ENCODE data around the gene KRT26.

KRT26 gene, protein sequence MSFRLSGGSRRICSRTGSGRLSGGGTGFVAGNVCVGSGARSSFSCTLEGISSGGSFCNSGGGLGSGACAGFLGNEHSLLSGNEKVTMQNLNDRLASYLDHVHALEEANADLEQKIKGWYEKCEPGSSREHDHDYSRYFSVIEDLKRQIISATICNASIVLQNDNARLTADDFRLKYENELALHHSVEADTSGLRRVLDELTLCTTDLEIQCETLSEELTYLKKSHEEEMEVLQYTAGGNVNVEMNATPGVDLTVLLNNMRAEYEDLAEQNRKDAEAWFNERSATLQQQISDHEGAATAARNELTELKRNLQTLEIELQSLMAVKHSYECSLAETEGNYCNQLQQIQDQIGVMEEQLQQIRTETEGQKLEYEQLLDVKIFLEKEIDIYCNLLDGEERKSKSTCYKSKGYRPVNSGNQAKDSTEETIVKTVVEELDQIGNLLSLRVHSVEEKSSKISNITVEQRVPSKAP

DNA sequence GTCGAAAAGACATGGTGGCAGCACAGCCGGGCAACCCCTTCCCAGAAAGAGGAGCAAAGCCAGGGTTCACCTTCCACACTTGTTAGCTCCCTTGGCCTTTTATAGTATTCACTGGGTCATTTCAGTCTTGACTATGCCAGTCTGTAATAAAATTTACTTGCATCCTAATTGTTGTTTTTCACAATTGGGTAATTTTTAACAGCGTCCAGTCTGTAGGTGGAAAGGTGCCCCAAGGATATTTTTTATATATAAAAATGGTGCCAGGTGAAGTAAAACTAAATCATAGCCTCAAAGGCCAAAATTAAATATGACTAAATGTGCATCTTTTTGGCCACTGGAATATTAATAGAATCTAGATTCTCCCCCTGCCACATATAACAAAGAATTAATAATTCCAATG lies at the start of gene KRT26:
TSS of gene KRT26 (minus strand) at position 101 of the 400 bp plus-strand sequence. CDS start at position 13, 88 bp downstream.
- no peaks in the 10 kb centered on the region for H4K20me1 ChIP-seq (ENCODE audit: low read depth, low read length)
- no peaks in the 10 kb centered on the region for H3K36me3 ChIP-seq (ENCODE audit: low read length)
- H3K4me2 ChIP-seq (ENCODE audit: low read depth, low read length, poor library complexity, severe bottlenecking) = no peak within 1 kb of the TSS
- H3K27me3 ChIP-seq (ENCODE audit: low read length) = no peaks in the 10 kb centered on the region
- H3K9ac ChIP-seq (ENCODE audit: low read length) = no peak within 1 kb of the TSS
- TF ChIP-seq EZH2phosphoT487 (conservative IDR thresholded peaks at IDR 0.05; ENCODE audit: low read length) = no peak
- TF ChIP-seq, protein P1, sequence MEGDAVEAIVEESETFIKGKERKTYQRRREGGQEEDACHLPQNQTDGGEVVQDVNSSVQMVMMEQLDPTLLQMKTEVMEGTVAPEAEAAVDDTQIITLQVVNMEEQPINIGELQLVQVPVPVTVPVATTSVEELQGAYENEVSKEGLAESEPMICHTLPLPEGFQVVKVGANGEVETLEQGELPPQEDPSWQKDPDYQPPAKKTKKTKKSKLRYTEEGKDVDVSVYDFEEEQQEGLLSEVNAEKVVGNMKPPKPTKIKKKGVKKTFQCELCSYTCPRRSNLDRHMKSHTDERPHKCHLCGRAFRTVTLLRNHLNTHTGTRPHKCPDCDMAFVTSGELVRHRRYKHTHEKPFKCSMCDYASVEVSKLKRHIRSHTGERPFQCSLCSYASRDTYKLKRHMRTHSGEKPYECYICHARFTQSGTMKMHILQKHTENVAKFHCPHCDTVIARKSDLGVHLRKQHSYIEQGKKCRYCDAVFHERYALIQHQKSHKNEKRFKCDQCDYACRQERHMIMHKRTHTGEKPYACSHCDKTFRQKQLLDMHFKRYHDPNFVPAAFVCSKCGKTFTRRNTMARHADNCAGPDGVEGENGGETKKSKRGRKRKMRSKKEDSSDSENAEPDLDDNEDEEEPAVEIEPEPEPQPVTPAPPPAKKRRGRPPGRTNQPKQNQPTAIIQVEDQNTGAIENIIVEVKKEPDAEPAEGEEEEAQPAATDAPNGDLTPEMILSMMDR (IDR thresholded peaks at IDR 0.05; ENCODE audit: insufficient read depth, low read length, poor library complexity, severe bottlenecking) = no peak
- no peak within 1 kb of the TSS for H3K27ac ChIP-seq (ENCODE audit: low read depth, low read length)
- H2AFZ ChIP-seq (ENCODE audit: low read depth, low read length, severe bottlenecking) = no peak within 1 kb of the TSS
- H3K79me2 ChIP-seq (ENCODE audit: insufficient read depth, low read length) = no peaks in the 10 kb centered on the region
- no peaks in the 10 kb centered on the region for H3K9me2 ChIP-seq (replicated peaks; ENCODE audit: insufficient read depth, low read length)
- H3K4me3 ChIP-seq (ENCODE audit: insufficient read depth, low read length, poor library complexity, severe bottlenecking) = no peak within 1 kb of the TSS
- no peaks in the 10 kb centered on the region for H3K9me3 ChIP-seq (ENCODE audit: insufficient read depth, low read length)
- no peaks in the 10 kb centered on the region for H3F3A ChIP-seq (ENCODE audit: insufficient read depth)

DNA sequence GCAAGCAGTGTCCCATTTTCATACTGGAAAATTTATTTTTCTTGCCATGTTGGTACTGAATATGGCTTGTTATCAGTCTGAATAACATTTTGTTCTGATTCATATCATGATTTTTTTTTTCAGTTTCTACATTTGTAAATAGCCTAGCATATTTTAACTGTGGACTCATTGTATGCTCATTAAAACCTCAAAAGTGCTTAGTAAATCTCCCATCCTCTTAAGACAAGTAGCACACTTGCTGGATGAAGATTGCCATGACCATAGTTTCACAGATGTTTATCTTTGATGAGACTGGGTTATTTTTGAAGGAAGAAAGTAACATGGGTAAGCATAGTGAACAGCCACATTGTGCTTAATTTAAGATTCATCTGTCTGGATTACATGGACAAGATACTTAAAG lies 49.5 kb upstream of the KRT26 start:
- no peak overlapping the region for H3K4me3 ChIP-seq (ENCODE audit: insufficient read depth, low read length, poor library complexity, severe bottlenecking)
- H3K27me3 ChIP-seq (ENCODE audit: low read length) = no peaks in the 10 kb centered on the region
- peaks cover 27% of the 10 kb centered on the region for H3F3A ChIP-seq (ENCODE audit: insufficient read depth)
- TF ChIP-seq EZH2phosphoT487 (conservative IDR thresholded peaks at IDR 0.05; ENCODE audit: low read length) = no peak
- TF ChIP-seq, protein P1 (IDR thresholded peaks at IDR 0.05; ENCODE audit: insufficient read depth, low read length, poor library complexity, severe bottlenecking) = no peak
- no peak overlapping the region for H2AFZ ChIP-seq (ENCODE audit: low read depth, low read length, severe bottlenecking)
- H3K27ac ChIP-seq (ENCODE audit: low read depth, low read length) = no peak overlapping the region
- peaks cover 6% of the 10 kb centered on the region; the same call in 1 of the 2 replicates for H3K79me2 ChIP-seq (ENCODE audit: insufficient read depth, low read length)
- no peaks in the 10 kb centered on the region for H3K9me2 ChIP-seq (replicated peaks; ENCODE audit: insufficient read depth, low read length)
- peaks cover 9% of the 10 kb centered on the region; the same call in 1 of the 2 replicates for H3K36me3 ChIP-seq (ENCODE audit: low read length)
- H3K9me3 ChIP-seq (ENCODE audit: insufficient read depth, low read length) = no peaks in the 10 kb centered on the region
- no peak overlapping the region for H3K9ac ChIP-seq (ENCODE audit: low read length)
- H3K4me2 ChIP-seq (ENCODE audit: low read depth, low read length, poor library complexity, severe bottlenecking) = no peak overlapping the region
- no peaks in the 10 kb centered on the region for H4K20me1 ChIP-seq (ENCODE audit: low read depth, low read length)

DNA sequence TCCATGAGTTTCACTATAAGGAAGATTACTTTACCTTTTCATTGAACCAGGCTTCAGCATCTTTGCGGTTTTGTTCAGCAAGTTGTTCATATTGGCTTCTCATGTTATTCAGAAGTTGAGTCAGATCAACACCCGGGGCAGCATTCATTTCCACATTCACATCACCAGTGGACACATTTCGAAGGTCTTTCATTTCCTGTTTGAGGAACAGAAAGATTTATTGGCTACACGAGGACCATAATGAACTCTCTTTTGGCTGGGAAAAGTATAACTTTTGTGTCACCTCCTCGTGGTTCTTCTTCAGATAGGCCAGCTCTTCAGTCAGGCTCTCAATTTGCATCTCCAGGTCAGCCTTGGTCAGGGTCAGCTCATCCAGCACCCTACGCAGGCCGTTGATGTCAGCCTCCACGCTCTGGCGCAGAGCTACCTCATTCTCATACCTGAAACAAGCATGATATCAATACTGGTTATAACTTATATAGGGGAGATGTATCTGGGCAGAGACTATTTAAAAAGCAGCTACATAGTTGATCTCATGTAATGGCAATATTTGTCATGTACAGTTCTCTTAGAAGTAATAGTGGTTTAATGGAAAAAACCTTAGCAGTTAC lies 48.3 kb upstream of the KRT26 start:
- H2AFZ ChIP-seq (ENCODE audit: low read depth, low read length, severe bottlenecking) = no peak overlapping the region
- TF ChIP-seq EZH2phosphoT487 (conservative IDR thresholded peaks at IDR 0.05; ENCODE audit: low read length) = no peak
- TF ChIP-seq, protein P1 (IDR thresholded peaks at IDR 0.05; ENCODE audit: insufficient read depth, low read length, poor library complexity, severe bottlenecking) = no peak
- no peaks in the 10 kb centered on the region for H3K9me3 ChIP-seq (ENCODE audit: insufficient read depth, low read length)
- H4K20me1 ChIP-seq (ENCODE audit: low read depth, low read length) = no peaks in the 10 kb centered on the region
- H3K4me3 ChIP-seq (ENCODE audit: insufficient read depth, low read length, poor library complexity, severe bottlenecking) = no peak overlapping the region
- H3K4me2 ChIP-seq (ENCODE audit: low read depth, low read length, poor library complexity, severe bottlenecking) = peak overlapping the region; percentile 92
- peaks cover 27% of the 10 kb centered on the region for H3F3A ChIP-seq (ENCODE audit: insufficient read depth)
- no peaks in the 10 kb centered on the region for H3K9me2 ChIP-seq (replicated peaks; ENCODE audit: insufficient read depth, low read length)
- H3K27me3 ChIP-seq (ENCODE audit: low read length) = no peaks in the 10 kb centered on the region
- H3K79me2 ChIP-seq (ENCODE audit: insufficient read depth, low read length) = peaks cover 6% of the 10 kb centered on the region; the same call in 1 of the 2 replicates
- no peak overlapping the region for H3K27ac ChIP-seq (ENCODE audit: low read depth, low read length)
- H3K36me3 ChIP-seq (ENCODE audit: low read length) = peaks cover 9% of the 10 kb centered on the region; the same call in 1 of the 2 replicates
- no peak overlapping the region for H3K9ac ChIP-seq (ENCODE audit: low read length)

All from SU-DHL-6 (cell line).